HG02973 (cell line): ENCODE results near the gene HHAT.

ENCODE experiments used
- ATAC-seq: cut with Tn5 transposase; IDR thresholded peaks from one replicate; pipeline ENCODE4 v1.9.1; 2021; ENCODE audit warnings: moderate library complexity; ENCODE audit not compliant: unreplicated experiment

The HHAT gene

DNA sequence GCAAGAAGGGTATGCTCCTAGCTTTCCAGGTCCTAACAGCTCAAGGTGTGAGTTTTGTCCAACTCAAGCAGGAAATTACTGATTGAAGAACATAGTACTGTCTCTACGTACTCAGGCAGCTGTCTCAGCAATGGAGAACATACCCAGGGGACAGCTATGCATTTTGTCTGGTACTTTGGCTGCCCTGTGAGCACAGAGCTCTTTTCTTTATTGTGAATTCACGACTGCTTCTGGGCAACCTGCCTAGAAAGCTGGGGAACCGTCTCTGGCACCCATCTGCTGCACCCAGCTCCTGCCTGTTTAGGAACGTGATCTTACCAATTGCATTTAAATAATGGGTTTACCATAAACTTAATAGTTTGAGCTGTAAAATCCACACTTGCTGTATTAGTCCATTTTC, 258.1 kb downstream of the HHAT start:
- no peak for ATAC-seq

DNA sequence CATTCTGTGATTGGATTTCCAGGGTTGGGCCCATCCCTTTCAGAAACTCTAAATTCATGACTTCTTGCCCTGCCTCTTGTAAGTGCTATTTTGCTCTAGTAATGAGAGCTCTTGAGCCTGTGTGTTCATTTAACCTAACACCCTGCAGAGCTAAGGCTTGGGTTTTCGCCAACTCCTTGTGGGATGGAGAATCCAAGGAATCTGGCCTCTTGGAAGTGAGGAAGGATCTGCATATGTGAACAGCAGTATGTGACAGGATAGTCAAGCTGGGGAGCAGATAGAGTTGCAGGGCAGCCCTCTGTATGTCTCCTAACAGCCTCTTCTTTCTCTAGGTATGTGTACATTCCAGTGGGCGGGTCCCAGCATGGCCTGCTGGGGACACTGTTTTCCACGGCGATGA, 258.9 kb downstream of the HHAT start:
- no peak for ATAC-seq

DNA sequence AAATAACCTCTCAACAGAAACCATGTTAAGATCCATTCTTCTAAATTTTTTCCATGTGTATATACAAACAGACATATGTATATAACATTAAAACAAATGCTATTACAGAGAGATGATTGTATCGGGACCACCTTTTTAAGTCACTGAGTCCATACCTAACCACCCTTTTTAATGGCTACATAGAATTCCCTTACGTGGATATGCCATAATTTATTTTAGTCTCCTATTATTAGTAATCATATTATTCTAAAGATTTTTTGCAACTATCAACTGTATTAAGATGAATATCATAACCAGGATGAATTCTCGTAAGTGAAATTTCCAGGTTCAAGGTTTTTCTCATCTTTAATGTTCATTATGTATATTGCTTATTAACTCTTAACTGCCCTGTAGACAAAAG, 259.7 kb downstream of the HHAT start:
- ATAC-seq: no peak

DNA sequence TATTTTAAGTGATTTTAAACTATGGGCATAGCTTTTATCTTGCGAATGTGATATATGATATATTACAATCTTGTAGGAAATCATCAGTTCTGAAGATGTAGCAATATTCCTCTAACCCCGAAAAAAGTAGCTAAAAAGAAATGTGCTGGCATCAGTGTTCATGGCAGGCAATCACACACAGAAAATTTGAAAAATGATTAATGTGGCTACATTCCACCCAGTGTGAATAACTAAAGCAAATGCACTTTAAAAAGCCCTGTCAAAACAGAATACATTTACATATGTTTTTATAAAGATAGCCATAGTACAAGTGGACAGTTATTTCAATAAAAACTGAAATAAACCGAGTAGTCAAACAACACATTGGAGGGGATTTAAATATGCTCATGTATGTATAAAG, 260.2 kb downstream of the HHAT start:
- ATAC-seq: no peak

DNA sequence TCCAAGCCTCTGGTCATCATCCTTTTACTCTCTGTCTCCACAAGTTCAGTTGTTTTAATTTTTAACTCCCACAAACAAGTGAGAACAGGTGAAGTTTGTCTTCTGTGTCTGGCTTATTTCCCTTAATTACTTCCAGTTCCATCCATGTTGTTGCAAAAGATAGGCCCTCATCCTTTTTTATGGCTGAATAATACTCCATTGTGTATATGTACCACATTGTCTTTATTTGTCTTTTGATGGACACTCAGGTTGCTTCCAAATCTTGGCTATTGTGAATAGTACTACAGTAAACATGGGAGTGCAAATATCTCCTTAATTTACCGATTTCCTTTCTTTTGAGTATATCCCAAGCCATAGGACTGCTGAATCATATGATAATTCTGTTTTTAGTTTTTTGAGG, 262.5 kb downstream of the HHAT start:
- no peak for ATAC-seq

DNA sequence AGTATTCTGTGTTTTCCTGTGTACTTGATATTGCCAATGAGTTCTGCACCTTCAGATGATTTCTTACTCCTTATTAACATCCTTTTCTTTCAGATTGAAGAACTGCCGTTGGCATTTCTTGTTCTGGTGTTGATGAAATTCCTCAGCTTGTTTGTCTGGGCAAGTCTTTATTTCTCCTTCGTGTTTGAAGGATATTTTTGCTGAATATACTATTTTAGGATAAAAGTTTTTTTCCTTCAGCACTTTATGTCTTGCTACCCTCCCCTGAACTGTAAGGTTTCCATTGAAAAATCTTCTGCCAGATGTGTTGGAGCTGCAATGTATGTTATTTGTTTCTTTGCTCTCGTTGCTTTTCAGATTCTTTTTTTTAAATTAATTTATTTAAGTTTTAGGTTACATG, 265.9 kb downstream of the HHAT start:
- no peak for ATAC-seq

DNA sequence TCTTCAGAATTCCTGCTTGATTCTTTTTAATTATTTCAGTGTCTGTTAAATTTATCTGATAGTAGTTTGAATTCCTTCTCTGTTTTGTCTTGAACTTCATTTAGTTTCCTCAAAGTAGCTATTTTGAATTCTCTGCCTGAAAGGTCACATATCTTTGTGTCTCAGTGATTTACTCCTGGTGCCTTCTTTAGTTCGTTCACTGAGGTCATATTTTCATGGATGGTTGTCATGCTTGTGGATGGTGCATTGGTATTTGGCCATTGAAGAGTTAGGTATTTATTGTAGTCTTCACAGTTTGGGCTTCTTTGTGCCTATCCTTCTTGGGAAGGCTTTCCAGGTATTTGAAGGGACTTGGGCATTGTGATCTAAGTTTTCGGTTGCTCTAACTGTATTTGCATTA, 267.9 kb downstream of the HHAT start:
- no peak for ATAC-seq

DNA sequence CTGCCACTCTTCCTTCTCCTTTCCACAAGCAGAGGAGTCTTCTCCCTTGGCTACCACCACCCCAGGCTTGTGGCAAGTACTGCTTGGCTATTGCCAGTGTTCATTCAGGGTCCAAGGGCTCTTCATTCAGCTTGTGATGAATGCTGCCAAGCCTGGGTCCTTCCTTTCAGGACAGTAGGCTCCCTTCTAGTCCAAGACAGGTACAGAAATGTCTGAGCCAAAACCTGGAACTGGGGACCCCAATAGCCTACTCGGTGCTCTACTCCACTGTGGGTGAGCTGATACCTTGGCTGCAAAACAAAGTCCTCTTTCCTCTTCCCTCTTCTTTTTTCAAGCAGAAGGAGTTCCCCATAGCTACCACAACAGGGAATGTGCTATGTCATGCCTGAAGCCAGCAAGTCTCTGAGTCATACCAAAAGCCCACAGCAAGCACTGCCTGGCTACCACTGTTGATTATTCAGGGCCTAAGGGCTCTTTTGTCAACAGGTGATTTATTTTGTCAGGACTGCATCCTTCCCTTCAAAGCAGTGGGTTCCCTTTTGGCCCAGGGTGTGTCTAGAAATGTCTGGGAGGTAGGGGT, 268.9 kb downstream of the HHAT start:
- ATAC-seq: peak; percentile 91

DNA sequence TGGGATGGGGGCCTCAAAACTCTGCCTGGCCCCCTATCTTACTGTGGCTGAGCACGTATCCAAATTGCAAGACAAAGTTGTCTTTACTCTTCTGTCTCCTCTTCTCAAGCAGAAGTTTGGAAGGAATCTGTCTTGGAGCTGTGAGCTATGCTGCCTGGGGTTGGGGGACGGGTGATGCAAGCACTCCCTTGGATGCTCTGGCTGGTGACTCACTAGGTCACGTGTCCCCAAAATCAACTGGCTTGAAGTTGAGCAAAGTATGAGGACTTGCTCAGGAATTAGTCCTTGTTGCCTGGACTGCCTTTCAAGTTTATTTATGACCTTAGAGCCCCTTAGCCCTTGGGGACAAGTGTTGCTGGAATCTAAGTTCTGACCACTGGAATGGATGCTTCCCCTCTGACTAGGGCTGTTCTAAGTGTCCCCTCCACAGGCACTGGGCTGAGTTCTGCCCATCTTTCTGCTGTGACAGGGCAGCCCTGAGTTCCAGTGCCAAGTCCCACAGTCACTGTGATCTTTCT, 269.5 kb downstream of the HHAT start:
- ATAC-seq: no peak

DNA sequence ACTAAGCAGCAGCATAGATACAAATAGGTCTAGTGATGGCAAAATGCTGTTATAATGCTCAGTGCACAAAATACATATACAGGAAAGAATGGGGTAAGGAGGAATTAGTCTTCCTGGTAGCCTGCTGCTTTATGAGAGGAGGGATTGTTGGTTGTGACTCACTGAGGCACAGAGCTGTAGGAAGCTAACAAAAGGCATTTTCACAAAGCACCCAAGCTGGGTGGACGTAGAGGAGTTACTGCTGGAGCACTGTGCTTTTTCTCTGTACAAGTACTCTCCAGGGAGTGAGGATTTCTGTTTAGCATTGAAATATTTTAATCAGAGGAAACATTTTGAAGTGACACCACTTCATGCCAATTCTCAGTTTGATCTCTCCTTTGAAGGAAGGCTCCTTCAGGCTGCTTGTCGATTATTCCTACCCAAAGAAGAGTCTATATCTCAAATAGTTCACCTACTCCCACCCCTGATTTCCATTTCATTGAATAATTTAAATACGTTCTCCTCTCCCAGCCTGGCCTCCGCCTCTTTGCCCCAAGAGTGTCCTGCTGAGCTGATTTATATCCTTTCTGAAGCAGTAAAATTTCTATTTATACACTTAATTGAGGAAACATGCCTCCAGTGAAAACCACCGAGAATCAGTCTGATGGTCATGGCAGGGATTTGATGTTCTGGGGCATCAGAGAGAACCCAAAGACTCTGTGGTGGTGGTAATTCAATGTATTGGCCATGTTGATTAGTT, 271.9 kb downstream of the HHAT start:
- ATAC-seq: no peak

DNA sequence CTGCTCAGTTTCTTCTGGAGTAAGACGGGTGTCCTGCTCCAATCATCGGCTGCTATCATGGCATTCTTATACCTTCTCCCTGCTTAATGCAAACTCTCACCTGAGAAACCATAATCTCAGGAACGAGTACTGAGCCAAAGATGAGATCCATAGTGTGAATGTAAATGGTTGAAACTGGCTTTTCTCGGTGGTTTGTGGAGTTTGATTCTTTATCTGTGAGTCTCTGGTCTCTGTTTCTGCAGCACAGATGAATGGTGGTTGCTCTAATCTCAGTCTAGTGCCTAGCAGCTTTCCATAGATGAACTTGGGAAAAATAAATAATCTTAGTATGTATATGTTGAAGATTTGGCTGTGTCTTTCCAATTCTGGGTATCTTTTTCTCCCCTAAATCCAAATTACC, 274.4 kb downstream of the HHAT start:
- ATAC-seq: no peak

DNA sequence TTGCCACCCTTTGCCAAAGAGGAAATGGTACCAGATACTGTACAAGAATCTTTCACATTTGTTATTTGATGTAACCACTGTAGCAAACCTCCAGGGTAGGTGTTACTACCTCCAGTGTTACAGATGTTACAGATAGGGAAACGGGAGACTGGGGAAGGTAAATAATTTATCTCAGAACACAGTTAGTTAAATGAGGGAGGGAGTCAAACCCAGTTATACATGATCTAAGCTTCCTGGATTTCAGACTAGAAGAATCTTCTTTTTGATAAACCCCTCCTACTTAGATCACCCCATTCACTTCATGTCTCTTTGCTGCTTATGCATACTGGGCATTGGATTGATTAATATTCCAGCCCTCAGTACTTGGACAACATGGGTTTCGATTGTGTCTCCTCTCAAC, 276.4 kb downstream of the HHAT start:
- ATAC-seq: no peak

DNA sequence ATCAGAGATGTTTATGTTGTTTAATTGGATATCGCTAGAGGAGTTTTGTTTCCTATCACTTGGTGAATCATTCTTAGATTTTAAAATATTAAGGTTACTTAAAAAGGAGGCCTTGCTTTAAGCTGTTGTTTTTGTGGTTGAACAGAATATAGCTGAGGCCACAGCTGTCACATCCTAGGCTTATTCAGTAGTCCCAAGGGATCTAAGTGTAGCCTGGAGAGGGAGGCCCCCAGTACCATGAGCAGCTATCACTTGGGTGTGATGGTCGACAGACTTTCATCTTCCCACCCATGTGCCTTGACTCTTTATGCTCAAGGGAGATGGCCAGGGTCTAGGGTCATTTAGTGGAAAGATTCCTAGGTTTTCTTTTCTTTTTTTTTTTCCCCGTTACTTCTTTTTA, 278.7 kb downstream of the HHAT start:
- ATAC-seq: no peak

DNA sequence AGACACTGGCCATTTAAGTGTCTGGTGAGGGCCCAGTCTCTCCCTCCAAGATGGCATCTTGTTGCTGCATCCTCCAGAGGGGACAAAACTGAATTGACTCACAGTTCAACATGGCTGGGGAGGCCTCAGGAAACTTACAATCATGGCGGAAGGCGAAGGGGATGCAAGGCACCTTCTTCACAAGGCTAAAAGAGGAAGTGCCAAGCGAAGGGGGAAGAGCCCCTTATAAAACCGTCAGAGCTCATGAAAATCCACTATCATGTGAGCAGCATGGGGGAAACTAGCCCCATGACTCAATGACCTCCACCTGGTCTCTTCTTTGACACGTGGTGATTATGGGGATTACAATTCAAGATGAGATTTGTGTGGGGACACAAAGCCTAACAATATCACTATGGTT, 280.1 kb downstream of the HHAT start:
- no peak for ATAC-seq

DNA sequence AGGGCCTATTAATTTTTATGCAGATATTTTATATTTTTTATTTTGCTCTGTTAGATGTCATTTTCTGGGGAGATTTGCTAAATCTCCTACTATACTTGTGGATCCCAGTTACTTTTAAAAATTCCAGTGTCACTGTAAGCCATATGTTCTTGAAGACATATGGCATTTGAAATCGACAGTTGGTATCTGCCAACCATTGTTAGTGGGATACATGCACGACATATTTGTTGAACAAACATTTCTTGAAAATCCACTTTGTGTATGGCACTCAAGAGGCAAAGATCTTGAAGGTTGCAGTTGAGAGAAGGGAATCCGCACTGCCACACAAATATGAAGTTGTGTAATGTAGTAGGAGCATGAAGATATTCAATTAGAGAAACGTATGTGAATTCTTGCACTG, 287.7 kb downstream of the HHAT start:
- no peak for ATAC-seq

DNA sequence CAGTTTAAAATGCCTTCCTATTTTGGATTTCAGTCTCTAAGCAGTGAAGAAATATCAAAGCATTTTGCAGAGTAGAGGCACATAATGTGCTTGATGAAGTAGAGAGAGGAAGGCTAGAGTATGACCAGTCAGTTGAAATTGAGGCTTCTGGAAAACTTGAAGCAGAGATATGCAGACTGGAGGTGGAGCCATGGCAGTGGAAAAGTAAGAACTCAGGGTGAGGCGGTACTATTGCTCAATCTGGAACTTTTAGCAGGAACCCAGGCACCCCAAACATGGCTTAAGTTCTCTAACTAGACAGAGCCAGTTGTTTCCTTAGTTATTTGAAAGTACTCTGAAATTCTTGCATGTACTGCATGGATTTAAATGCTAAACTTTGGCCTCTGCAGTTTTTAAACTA, 288.6 kb downstream of the HHAT start:
- no peak for ATAC-seq

DNA sequence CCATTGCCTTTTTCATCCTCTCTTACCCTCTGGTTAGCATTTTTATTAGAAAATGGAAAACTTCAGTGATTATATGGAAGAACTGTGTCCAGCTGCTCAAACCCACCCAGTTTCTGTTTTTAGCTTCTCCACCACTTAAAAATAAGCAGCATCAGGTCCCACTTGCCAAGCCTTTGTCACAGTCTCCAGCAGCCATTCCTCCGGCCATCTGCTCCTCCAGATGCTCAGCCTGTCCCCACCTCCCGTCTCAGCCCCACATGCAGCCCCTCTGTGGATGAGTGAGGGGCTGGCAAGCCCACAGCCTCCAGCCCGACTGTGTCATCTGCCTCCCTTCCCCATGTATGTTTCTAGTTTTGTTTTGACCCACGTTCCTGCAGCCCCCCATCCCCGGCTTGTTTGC, 289.7 kb downstream of the HHAT start:
- no peak for ATAC-seq

DNA sequence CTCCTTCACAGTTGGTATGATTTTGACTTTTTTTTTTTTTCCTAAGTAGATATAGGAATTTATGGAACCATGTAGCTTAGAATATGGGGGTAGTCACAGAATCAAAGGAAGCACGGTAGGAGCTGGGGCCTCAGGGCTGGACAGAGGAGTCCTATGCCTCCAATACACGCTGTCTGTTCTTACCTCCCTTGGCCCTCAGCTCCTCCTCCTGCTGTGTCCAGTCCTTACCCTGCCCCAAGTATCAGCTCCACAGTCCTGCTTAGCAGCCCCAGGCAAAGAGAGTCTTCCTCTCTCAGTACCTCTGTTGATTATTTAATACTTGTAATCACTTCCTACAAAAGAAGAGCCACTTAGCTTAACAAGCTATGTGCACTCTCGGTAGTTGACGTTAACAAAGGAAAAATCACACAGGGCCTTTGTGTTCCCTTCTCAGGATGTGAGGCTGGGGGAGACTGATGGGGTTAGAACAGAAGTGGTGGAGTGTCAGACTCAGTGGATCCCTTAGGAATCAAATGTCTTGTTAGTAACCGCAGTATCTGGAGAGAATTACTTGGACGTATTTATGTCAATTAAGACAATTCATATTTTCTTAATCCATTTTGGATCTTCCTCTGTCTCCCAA, 292.3 kb downstream of the HHAT start:
- no peak for ATAC-seq

DNA sequence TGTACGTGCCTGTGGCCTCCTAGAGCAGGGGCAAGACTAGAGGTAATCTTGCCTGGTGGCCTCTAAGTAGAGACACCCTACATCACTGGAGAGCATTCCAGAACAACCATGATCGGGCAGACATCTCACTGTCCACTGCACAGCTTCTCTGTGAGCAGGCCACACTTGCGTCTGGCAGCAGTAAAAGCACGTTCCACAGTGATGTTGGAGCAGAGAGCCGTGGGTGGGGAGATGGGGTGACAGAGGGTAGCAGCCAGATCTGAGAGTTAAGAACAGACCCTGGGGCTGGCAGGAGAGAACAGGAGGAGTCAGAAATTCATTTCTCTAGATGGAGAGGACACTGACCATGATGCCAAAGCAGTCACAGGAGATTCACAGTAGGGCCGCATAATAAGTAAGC, 293.0 kb downstream of the HHAT start:
- no peak for ATAC-seq

DNA sequence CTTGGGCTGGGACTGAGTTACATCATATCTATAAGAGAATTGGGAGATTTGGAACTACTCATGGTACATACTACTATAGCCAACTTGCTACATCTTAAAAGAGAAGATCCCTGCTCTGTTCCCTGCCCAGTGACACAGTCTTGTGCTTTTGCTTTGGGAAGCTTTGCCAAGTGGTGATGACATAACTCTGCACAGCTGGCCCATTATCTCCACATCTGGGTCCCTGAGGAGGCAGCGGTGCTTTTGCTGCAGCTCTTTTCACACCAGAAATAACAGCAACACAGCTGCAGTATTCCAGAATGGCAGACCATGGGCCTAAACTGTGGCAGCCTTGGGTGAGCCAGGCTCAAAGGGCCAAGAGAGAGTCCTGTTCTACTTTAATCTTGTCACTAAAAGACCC, 296.0 kb downstream of the HHAT start:
- ATAC-seq: no peak

DNA sequence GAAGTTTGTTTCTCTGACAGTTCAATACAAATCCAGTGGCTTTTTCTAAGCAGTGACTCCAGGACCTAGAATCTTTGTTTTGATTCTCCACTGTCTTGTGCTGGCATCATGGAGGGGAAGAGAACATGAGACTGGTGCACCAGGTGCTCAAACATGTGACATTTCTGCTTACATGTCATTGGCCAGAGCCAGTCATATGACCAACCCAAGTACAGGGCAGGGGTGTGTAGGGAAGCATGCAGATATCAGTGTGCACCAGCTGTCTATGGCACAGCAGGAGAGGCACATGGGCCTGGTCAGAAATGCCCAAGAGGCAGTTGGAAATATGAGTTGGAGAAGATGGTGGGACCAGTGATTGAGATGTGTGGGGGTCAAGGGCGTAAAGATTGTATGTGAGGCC, 297.0 kb downstream of the HHAT start:
- ATAC-seq: no peak

DNA sequence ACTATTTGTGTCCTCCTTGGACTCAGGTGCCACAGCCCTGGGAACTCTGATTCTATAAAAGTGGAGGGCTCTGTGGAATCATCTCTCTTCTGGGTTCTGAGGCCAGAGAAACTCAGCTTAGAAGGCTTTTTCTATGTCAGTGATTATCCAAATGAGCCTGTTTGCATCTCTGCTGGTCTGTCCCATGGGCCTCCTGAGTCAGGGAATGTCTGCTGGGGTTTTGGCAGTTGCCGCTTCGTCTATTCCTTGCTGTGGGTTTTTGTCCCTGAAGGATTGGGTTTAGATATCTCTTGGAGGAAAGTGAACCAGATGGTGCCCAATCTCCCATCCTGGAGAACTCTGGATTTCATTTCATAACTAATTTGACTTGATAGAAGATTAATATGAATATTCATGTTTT, 297.6 kb downstream of the HHAT start:
- ATAC-seq: no peak
